ENCODE results near the gene OSBPL3. TPM values are rescaled to one million over a fixed set of nuclear protein-coding genes. Genes with fewer than 3 reads are reported as not detected.
"Not testable (repeated sequence)": the region's sequence is repeated elsewhere in the genome, so short reads cannot be mapped to it uniquely, and the experiment has no call there.

OSBPL3 gene
- total RNA-seq, 1 experiment from 2014 or later, result 11.3 TPM

- no peak overlapping the region for H3K27ac ChIP-seq
- no peak overlapping the region for H3K4me3 ChIP-seq
- no peaks in the 10 kb centered on the region for H3K4me1 ChIP-seq (replicated peaks)
- DNase-seq (ENCODE audit: low read depth in 1 of 2, low spot score in 2 of 2), result no peak
- H3K27me3 ChIP-seq (replicated peaks), result no peaks in the 10 kb centered on the region
- no peaks in the 10 kb centered on the region for H3K9me3 ChIP-seq (replicated peaks)
- peaks cover 15% of the 10 kb centered on the region; the same call in 1 of the 2 replicates for H3K36me3 ChIP-seq
These were observed 181.7 kb downstream of the OSBPL3 start for GRCh38 chr7:24798261-24798660.

GRCh38 chr7:24797270-24797669 is 182.7 kb downstream of the OSBPL3 start:
- no peak overlapping the region for H3K27ac ChIP-seq
- H3K27me3 ChIP-seq (replicated peaks), result no peaks in the 10 kb centered on the region
- peaks cover 10% of the 10 kb centered on the region; the same call in 1 of the 2 replicates for H3K36me3 ChIP-seq
- no peaks in the 10 kb centered on the region for H3K4me1 ChIP-seq (replicated peaks)
- H3K9me3 ChIP-seq (replicated peaks), result no peaks in the 10 kb centered on the region
- H3K4me3 ChIP-seq, result no peak overlapping the region
- DNase-seq (ENCODE audit: low read depth in 1 of 2, low spot score in 2 of 2), result no peak

GRCh38 chr7:24795407-24795767 is 184.6 kb downstream of the OSBPL3 start:
- no peaks in the 10 kb centered on the region for H3K27me3 ChIP-seq (replicated peaks)
- no peak overlapping the region for H3K27ac ChIP-seq
- H3K4me3 ChIP-seq, result no peak overlapping the region
- H3K4me1 ChIP-seq (replicated peaks), result no peaks in the 10 kb centered on the region
- no peaks in the 10 kb centered on the region for H3K36me3 ChIP-seq
- no peak for DNase-seq (ENCODE audit: low read depth in 1 of 2, low spot score in 2 of 2)
- no peaks in the 10 kb centered on the region for H3K9me3 ChIP-seq (replicated peaks)

- not testable (repeated sequence) for DNase-seq (ENCODE audit: low read depth in 1 of 2, low spot score in 2 of 2); H3K27ac ChIP-seq; H3K36me3 ChIP-seq; H3K9me3 ChIP-seq (replicated peaks); H3K27me3 ChIP-seq (replicated peaks); H3K4me3 ChIP-seq; H3K4me1 ChIP-seq (replicated peaks)
These were observed 185.1 kb downstream of the OSBPL3 start for GRCh38 chr7:24794751-24795406.

GRCh38 chr7:24793982-24794648 is 185.9 kb downstream of the OSBPL3 start:
- DNase-seq (ENCODE audit: low read depth in 1 of 2, low spot score in 2 of 2), result no peak
- Histone ChIP-seq H3K4me3 (no peak overlapping the region), H3K9me3 (replicated peaks) (no peaks in the 10 kb centered on the region), H3K27me3 (replicated peaks) (no peaks in the 10 kb centered on the region), H3K27ac (no peak overlapping the region), H3K36me3 (no peaks in the 10 kb centered on the region), H3K4me1 (replicated peaks) (no peaks in the 10 kb centered on the region)

- Histone ChIP-seq H3K4me3 (no peak overlapping the region), H3K27ac (no peak overlapping the region), H3K4me1 (replicated peaks) (peaks cover 13% of the 10 kb centered on the region), H3K27me3 (replicated peaks) (no peaks in the 10 kb centered on the region), H3K36me3 (no peaks in the 10 kb centered on the region), H3K9me3 (replicated peaks) (no peaks in the 10 kb centered on the region; the same call in 1 of the 2 replicates)
- DNase-seq (ENCODE audit: low read depth in 1 of 2, low spot score in 2 of 2), result no peak
These were observed 190.9 kb downstream of the OSBPL3 start for GRCh38 chr7:24788961-24789576.

- no peaks in the 10 kb centered on the region; the same call in 1 of the 2 replicates for H3K9me3 ChIP-seq (replicated peaks)
- H3K27ac ChIP-seq, result no peak overlapping the region
- no peaks in the 10 kb centered on the region for H3K36me3 ChIP-seq
- H3K27me3 ChIP-seq (replicated peaks), result no peaks in the 10 kb centered on the region
- H3K4me3 ChIP-seq, result no peak overlapping the region
- H3K4me1 ChIP-seq (replicated peaks), result peaks cover 13% of the 10 kb centered on the region
- DNase-seq (ENCODE audit: low read depth in 1 of 2, low spot score in 2 of 2), result no peak
These were observed 191.9 kb downstream of the OSBPL3 start for GRCh38 chr7:24788075-24788474.

GRCh38 chr7:24786941-24787340 is 193.0 kb downstream of the OSBPL3 start:
- peak; percentile 78 to 88 for DNase-seq (ENCODE audit: low read depth in 1 of 2, low spot score in 2 of 2)

GRCh38 chr7:24786306-24786705 is 193.7 kb downstream of the OSBPL3 start:
- peaks cover 13% of the 10 kb centered on the region for H3K4me1 ChIP-seq (replicated peaks)
- H3K4me3 ChIP-seq, result no peak overlapping the region
- H3K36me3 ChIP-seq, result no peaks in the 10 kb centered on the region
- no peaks in the 10 kb centered on the region for H3K27me3 ChIP-seq (replicated peaks)
- H3K9me3 ChIP-seq (replicated peaks), result no peaks in the 10 kb centered on the region; the same call in 1 of the 2 replicates
- DNase-seq (ENCODE audit: low read depth in 1 of 2, low spot score in 2 of 2), result no peak
- peak overlapping the region; percentile 85 for H3K27ac ChIP-seq

More at GRCh38 chr7:24786941-24787340, 193.0 kb downstream of the OSBPL3 start:
- Histone ChIP-seq H3K27ac (peak overlapping the region; percentile 85), H3K36me3 (no peaks in the 10 kb centered on the region), H3K27me3 (replicated peaks) (no peaks in the 10 kb centered on the region), H3K4me1 (replicated peaks) (peaks cover 13% of the 10 kb centered on the region), H3K4me3 (no peak overlapping the region), H3K9me3 (replicated peaks) (no peaks in the 10 kb centered on the region; the same call in 1 of the 2 replicates)

- Histone ChIP-seq H3K4me3 (no peak overlapping the region), H3K27me3 (replicated peaks) (no peaks in the 10 kb centered on the region), H3K27ac (no peak overlapping the region), H3K4me1 (replicated peaks) (peaks cover 13% of the 10 kb centered on the region), H3K36me3 (no peaks in the 10 kb centered on the region), H3K9me3 (replicated peaks) (no peaks in the 10 kb centered on the region; the same call in 1 of the 2 replicates)
- DNase-seq (ENCODE audit: low read depth in 1 of 2, low spot score in 2 of 2), result no peak
These were observed 195.7 kb downstream of the OSBPL3 start for GRCh38 chr7:24784277-24784676.

- no peaks in the 10 kb centered on the region for H3K36me3 ChIP-seq
- no peak overlapping the region for H3K4me3 ChIP-seq
- peaks cover 13% of the 10 kb centered on the region for H3K4me1 ChIP-seq (replicated peaks)
- no peaks in the 10 kb centered on the region for H3K27me3 ChIP-seq (replicated peaks)
- DNase-seq (ENCODE audit: low read depth in 1 of 2, low spot score in 2 of 2), result no peak
- no peak overlapping the region for H3K27ac ChIP-seq
- no peaks in the 10 kb centered on the region; the same call in 1 of the 2 replicates for H3K9me3 ChIP-seq (replicated peaks)
These were observed 196.3 kb downstream of the OSBPL3 start for GRCh38 chr7:24783698-24784097.

- Histone ChIP-seq H3K9me3 (replicated peaks) (no peaks in the 10 kb centered on the region), H3K27ac (no peak overlapping the region), H3K36me3 (no peaks in the 10 kb centered on the region), H3K27me3 (replicated peaks) (no peaks in the 10 kb centered on the region), H3K4me3 (no peak overlapping the region), H3K4me1 (replicated peaks) (no peaks in the 10 kb centered on the region; the same call in 1 of the 2 replicates)
- no peak for DNase-seq (ENCODE audit: low read depth in 1 of 2, low spot score in 2 of 2)
These were observed 198.9 kb downstream of the OSBPL3 start for GRCh38 chr7:24781106-24781505.

GRCh38 chr7:24779283-24779655 is 200.7 kb downstream of the OSBPL3 start:
- Histone ChIP-seq H3K27me3 (replicated peaks) (no peaks in the 10 kb centered on the region), H3K4me1 (replicated peaks) (0 out of 2 replicates have a peak, but pooled peaks cover 6% of the 10 kb centered on the region), H3K4me3 (no peak overlapping the region), H3K27ac (no peak overlapping the region), H3K36me3 (no peaks in the 10 kb centered on the region), H3K9me3 (replicated peaks) (no peaks in the 10 kb centered on the region)
- no peak for DNase-seq (ENCODE audit: low read depth in 1 of 2, low spot score in 2 of 2)
